LNCAP (cell line): ENCODE measurements around the gene MRPL50.

ENCODE experiments used
- CTCF ChIP-seq: fragments of 450-650 bp; IDR thresholded peaks from 2 replicates; pipeline ENCODE4 v1.5.1; 2017; ENCODE audit warnings: mild to moderate bottlenecking

Gene MRPL50

GRCh38 chr9:101398068-101398929, at the start of gene MRPL50, which contains the start of gene ZNF189:
TSS of gene MRPL50 (minus strand) at chr9:101398618. CDS start at chr9:101398592, 26 bp downstream.
TSS of gene ZNF189 (plus strand) at chr9:101398851. CDS start at chr9:101399157, 306 bp downstream.
- no peak for TF ChIP-seq CTCF

- no peak for TF ChIP-seq CTCF
Observed at GRCh38 chr9:101446732-101447131, 48.3 kb upstream of the MRPL50 start.

- no peak for TF ChIP-seq CTCF
Observed at GRCh38 chr9:101445353-101446029, 47.1 kb upstream of the MRPL50 start.

GRCh38 chr9:101443364-101443771, 45.0 kb upstream of the MRPL50 start:
- no peak for TF ChIP-seq CTCF

- no peak for TF ChIP-seq CTCF
Observed at GRCh38 chr9:101442736-101443135, 44.3 kb upstream of the MRPL50 start.

- TF ChIP-seq CTCF: no peak
Observed at GRCh38 chr9:101442318-101442717, 43.9 kb upstream of the MRPL50 start.

GRCh38 chr9:101440714-101441230, 42.4 kb upstream of the MRPL50 start:
- TF ChIP-seq CTCF: no peak
